H1 (cell line): ENCODE data around the gene NSD2. TPM values are rescaled to one million over a fixed set of nuclear protein-coding genes. Genes with fewer than 3 reads are reported as not detected.
A peak's percentile ranks its signal among the peaks of the same experiment; 100 is the strongest.

Source experiments
- CTCF ChIA-PET: fragments of 300-600 bp; sonication (Branson Sonifier 250); formaldehyde crosslinking; loops from one replicate; lab custom pipeline; 2021; ENCODE audit not compliant: partially characterized antibody; lab: Charles Lee
- POLR2A ChIA-PET: fragments of 300-600 bp; sonication (Branson Sonifier 250); formaldehyde crosslinking; loops from one replicate; lab custom pipeline; 2021; ENCODE audit warnings: inconsistent platforms; ENCODE audit not compliant: partially characterized antibody; lab: Charles Lee
- DNase-seq, 2 experiments: peaks; one replicate each; pipeline versions ENCODE4 v3.0.0 to v3.0.0-alpha.2; 2010 to 2022; ENCODE audit warnings: low spot score in 2 of 2, low read depth in 1 of 2, mixed read lengths in 1 of 2
- FAIRE-seq: peaks from 2 replicates; lab custom pipeline; 2011; peaks lifted over from hg19 to GRCh38; lab: Jason Lieb, UNC
- H2AFZ ChIP-seq: 2 replicates; pipeline ENCODE4 v1.8.1; 2012; ENCODE audit warnings: low read length, inconsistent platforms
- H2AK5ac ChIP-seq: 2 replicates; pipeline ENCODE4 v1.6.1; 2013; ENCODE audit warnings: low read depth, low read length
- H2BK120ac ChIP-seq: replicated peaks from 2 replicates; pipeline ENCODE3; 2013; ENCODE audit warnings: low read depth, low read length, inconsistent platforms
- H2BK12ac ChIP-seq: 2 replicates; pipeline ENCODE4 v1.6.1; 2013; ENCODE audit warnings: low read depth, low read length
- H2BK15ac ChIP-seq: 2 replicates; pipeline ENCODE4 v1.6.1; 2013; ENCODE audit warnings: low read length
- H2BK20ac ChIP-seq: 2 replicates; pipeline ENCODE4 v1.6.1; 2013; ENCODE audit warnings: low read length
- H2BK5ac ChIP-seq: 2 replicates; pipeline ENCODE4 v1.6.1; 2013; ENCODE audit warnings: low read depth, low read length
- H3K14ac ChIP-seq: 2 replicates; pipeline ENCODE4 v1.6.1; 2013; ENCODE audit warnings: inconsistent platforms; ENCODE audit not compliant: insufficient read length
- H3K18ac ChIP-seq: 2 replicates; pipeline ENCODE4 v1.6.1; 2013; ENCODE audit warnings: low read length; ENCODE audit errors: extremely low read depth
- H3K23ac ChIP-seq: 2 replicates; pipeline ENCODE4 v1.6.1; 2013; ENCODE audit warnings: inconsistent platforms; ENCODE audit not compliant: insufficient read length
- H3K23me2 ChIP-seq: 2 replicates; pipeline ENCODE4 v1.6.1; 2013; ENCODE audit warnings: low read depth, low read length
- H3K27ac ChIP-seq: 2 replicates; pipeline ENCODE4 v1.6.1; 2011; ENCODE audit warnings: low read depth, low read length, inconsistent platforms
- H3K27me3 ChIP-seq, 4 experiments: replicated peaks in 1 of 4; 1 replicate in 1 of 4; 2 replicates in 3 of 4; pipeline versions ENCODE4 v1.6.1 to v1.8.1; 2011 to 2013; ENCODE audit warnings: low read length in 3 of 4, mild to moderate bottlenecking in 3 of 4, inconsistent platforms in 2 of 4, mixed read lengths in 2 of 4, moderate library complexity in 1 of 4; ENCODE audit not compliant: control insufficient read depth in 3 of 4, insufficient read depth in 3 of 4; ENCODE audit errors: extremely low read depth in 1 of 4
- H3K36me3 ChIP-seq, 4 experiments: 2 replicates each; pipeline versions ENCODE4 v1.6.1 to v1.8.1; 2011 to 2013; ENCODE audit warnings: mild to moderate bottlenecking in 4 of 4, low read length in 3 of 4, moderate library complexity in 2 of 4, control low read depth in 1 of 4, inconsistent platforms in 1 of 4; ENCODE audit not compliant: insufficient read depth in 4 of 4, control insufficient read depth in 2 of 4
- H3K4ac ChIP-seq: replicated peaks from 2 replicates; pipeline ENCODE3; 2013; ENCODE audit warnings: low read length, low read depth, mixed read lengths, inconsistent platforms; ENCODE audit not compliant: insufficient read length
- H3K4me1 ChIP-seq, 4 experiments: replicated peaks in 1 of 4; 1 replicate in 1 of 4; 2 replicates in 3 of 4; pipeline versions ENCODE4 v1.6.1 to v1.8.1; 2011 to 2013; ENCODE audit warnings: low read length in 3 of 4, inconsistent platforms in 2 of 4, mixed read lengths in 1 of 4; ENCODE audit not compliant: insufficient read depth in 4 of 4, control insufficient read depth in 3 of 4
- H3K4me2 ChIP-seq, 2 experiments: 2 replicates each; pipeline versions ENCODE4 v1.6.1 to v1.8.1; 2011 to 2013; ENCODE audit warnings: low read depth in 2 of 2, low read length in 2 of 2, control low read depth in 1 of 2, inconsistent platforms in 1 of 2, mild to moderate bottlenecking in 1 of 2; ENCODE audit not compliant: insufficient read depth in 1 of 2
- H3K4me3 ChIP-seq, 4 experiments: fragments of 200-600, 300-600 bp in 1 of 4; sonication (generic), shearing (Covaris generic), sonication (Bioruptor Twin) in 1 of 4; 2 replicates each; pipeline versions ENCODE4 v1.5.1 to v1.8.1; 2011 to 2016; ENCODE audit warnings: low read length in 4 of 4, low read depth in 3 of 4, control low read depth in 2 of 4, inconsistent platforms in 2 of 4, mild to moderate bottlenecking in 2 of 4, mixed read lengths in 1 of 4, moderate library complexity in 1 of 4; ENCODE audit not compliant: insufficient read depth in 2 of 4; ENCODE audit errors: extremely low read depth in 1 of 4
- H3K56ac ChIP-seq: replicated peaks from 2 replicates; pipeline ENCODE3; 2013; ENCODE audit warnings: low read depth, mild to moderate bottlenecking, mixed read lengths, low read length, inconsistent platforms; ENCODE audit not compliant: insufficient read length
- H3K79me1 ChIP-seq: 2 replicates; pipeline ENCODE4 v1.6.1; 2013; ENCODE audit warnings: low read depth, low read length, control low read depth
- H3K79me2 ChIP-seq, 2 experiments: 2 replicates each; pipeline versions ENCODE4 v1.6.1 to v1.8.1; 2012 to 2013; ENCODE audit warnings: low read length in 2 of 2, mild to moderate bottlenecking in 2 of 2, inconsistent platforms in 1 of 2; ENCODE audit not compliant: insufficient read depth in 2 of 2, control insufficient read depth in 1 of 2
- H3K9ac ChIP-seq, 4 experiments: replicated peaks in 1 of 4; 1 replicate in 1 of 4; 2 replicates in 3 of 4; pipeline versions ENCODE4 v1.6.1 to v1.8.1; 2011 to 2013; ENCODE audit warnings: low read depth in 3 of 4, low read length in 3 of 4, control low read depth in 2 of 4, mild to moderate bottlenecking in 2 of 4, moderate library complexity in 2 of 4, inconsistent platforms in 1 of 4; ENCODE audit errors: extremely low read depth in 1 of 4
- H3K9me3 ChIP-seq, 2 experiments: 2 replicates each; pipeline versions ENCODE4 v1.6.1 to v1.8.1; 2012 to 2013; ENCODE audit warnings: mild to moderate bottlenecking in 2 of 2, moderate library complexity in 2 of 2, control low read depth in 1 of 2, inconsistent platforms in 1 of 2, low read depth in 1 of 2, low read length in 1 of 2, mixed read lengths in 1 of 2; ENCODE audit not compliant: insufficient read depth in 2 of 2
- H4K20me1 ChIP-seq, 2 experiments: replicated peaks in 1 of 2; 2 replicates each; pipeline versions ENCODE3 to v1.8.1; 2011 to 2013; ENCODE audit warnings: inconsistent platforms in 2 of 2, low read length in 2 of 2, mild to moderate bottlenecking in 1 of 2; ENCODE audit not compliant: insufficient read depth in 2 of 2, control insufficient read depth in 1 of 2
- H4K5ac ChIP-seq: 2 replicates; pipeline ENCODE4 v1.6.1; 2013; ENCODE audit warnings: low read length, low read depth, mixed read lengths, inconsistent platforms; ENCODE audit not compliant: insufficient read length
- H4K8ac ChIP-seq: 2 replicates; pipeline ENCODE4 v1.8.0; 2013; ENCODE audit warnings: mild to moderate bottlenecking, moderate library complexity, low read length, inconsistent platforms; ENCODE audit not compliant: insufficient read depth; ENCODE audit errors: extremely low read depth
- H4K91ac ChIP-seq: replicated peaks from 2 replicates; pipeline ENCODE3; 2013; ENCODE audit warnings: low read length, mixed read lengths, inconsistent platforms; ENCODE audit not compliant: insufficient read length
- CHD2 ChIP-seq: IDR thresholded peaks from 2 replicates; pipeline ENCODE4 v1.6.1; 2012; ENCODE audit warnings: low read length, improper control_type of control experiment
- CREB1 ChIP-seq: IDR thresholded peaks from 2 replicates; pipeline ENCODE4 v1.6.1; 2012; ENCODE audit warnings: inconsistent platforms
- CTCF ChIP-seq, 3 experiments: IDR thresholded peaks; 1 replicate in 2 of 3; 2 replicates in 1 of 3; pipeline versions ENCODE4 v1.5.1 to v1.6.1; 2011; ENCODE audit warnings: low read length in 3 of 3, mild to moderate bottlenecking in 3 of 3, inconsistent platforms in 2 of 3, low read depth in 1 of 3, moderate library complexity in 1 of 3; ENCODE audit not compliant: insufficient read depth in 1 of 3; ENCODE audit errors: control extremely low read depth in 1 of 3
- EGR1 ChIP-seq: IDR thresholded peaks from 2 replicates; pipeline ENCODE4 v1.6.1; 2011; ENCODE audit warnings: low read depth, low read length, borderline replicate concordance
- JUND ChIP-seq: IDR thresholded peaks from 2 replicates; pipeline ENCODE4 v1.6.1; 2011; ENCODE audit warnings: mild to moderate bottlenecking, improper control_type of control experiment, low read length
- MAX ChIP-seq: IDR thresholded peaks from 2 replicates; pipeline ENCODE4 v1.6.1; 2012; ENCODE audit warnings: inconsistent platforms
- POLR2A ChIP-seq, 2 experiments: IDR thresholded peaks; 1 replicate in 1 of 2; 2 replicates in 1 of 2; pipeline ENCODE4 v1.6.1; 2011; ENCODE audit warnings: low read depth in 2 of 2, low read length in 2 of 2, mild to moderate bottlenecking in 2 of 2; ENCODE audit errors: control extremely low read depth in 1 of 2
- SAP30 ChIP-seq: fragments of 300-600 bp; sonication (generic); IDR thresholded peaks from 2 replicates; pipeline ENCODE4 v1.7.1; 2012; ENCODE audit warnings: low read length, moderate library complexity, mild to moderate bottlenecking, inconsistent platforms; ENCODE audit not compliant: insufficient read depth, insufficient replicate concordance
- SIN3A ChIP-seq, 2 experiments: IDR thresholded peaks in 1 of 2; conservative IDR thresholded peaks in 1 of 2; 2 replicates each; pipeline ENCODE4 v1.6.1; 2011 to 2012; ENCODE audit warnings: low read length in 2 of 2, improper control_type of control experiment in 1 of 2, low read depth in 1 of 2, mild to moderate bottlenecking in 1 of 2
- SRF ChIP-seq: IDR thresholded peaks from 2 replicates; pipeline ENCODE4 v1.6.1; 2011; ENCODE audit warnings: mild to moderate bottlenecking, low read depth, low read length, moderate library complexity
- WGBS, 2 experiments: shearing (Covaris generic) in 1 of 2; methylation state at CpG; one replicate each; pipeline versions ENCODE4 v1.1.6 to v1.1.7; 2013 to 2015; ENCODE audit warnings: low lambda C conversion rate in 2 of 2, mixed read lengths in 2 of 2, inconsistent platforms in 1 of 2, low coverage in 1 of 2, missing lambda C conversion rate in 1 of 2; ENCODE audit not compliant: insufficient replicate concordance in 2 of 2, insufficient coverage in 1 of 2, insufficient read length in 1 of 2; ENCODE audit errors: extremely low coverage in 1 of 2, missing lambda C conversion rate in 1 of 2; 5-methylcytosine and 5-hydroxymethylcytosine counted together
- polyA plus RNA-seq, 7 experiments: library from polyadenylated mRNA; depleted of rRNA in 3 of 7; stranded (reverse) in 5 of 7; unstranded in 2 of 7; fragments of >200 nt in 5 of 7; fragments of 200-250 nt in 2 of 7; gene quantifications; 1 replicate in 5 of 7; 2 replicates in 1 of 7; 4 replicates in 1 of 7; pipeline versions ENCODE4 v1.2.1 to v1.2.3, GENCODE V29; 2011 to 2013; ENCODE audit warnings: missing spikeins in 2 of 7, mixed read lengths in 2 of 7
- total RNA-seq: library from RNA; stranded (reverse); fragmentation: NEBNext Ultra II Directional; extraction: Animal tissue kit (Norgen Biotek cat#: 25700); gene quantifications from 2 replicates; pipeline ENCODE4 v1.2.1, GENCODE V29; 2021

Gene NSD2
- total and polyA plus RNA-seq, 2 of the 8 experiments (the other 6 are each of a cell fraction or from before 2014, with no cell fraction given), result 26.7 to 129 TPM

GRCh38 chr4:1945124-1945895, 74.1 kb downstream of the NSD2 start:
- WGBS, 2 experiments, result 89% methylated on average over 11 of the region's 11 CpGs; no CpG with 5 or more reads in 1 of the 2 experiments
- Histone ChIP-seq H3K4ac (no peak overlapping the region), H3K79me2 (no peaks in the 10 kb centered on the region), H3K9ac (no peak overlapping the region), H4K91ac (no peak overlapping the region), H3K79me1 (no peaks in the 10 kb centered on the region; the same call in 1 of the 2 replicates), H3K23ac (no peak overlapping the region), H2BK12ac (no peak overlapping the region), H3K27ac (no peak overlapping the region), H4K8ac (peak overlapping the region; percentile 82; the same call in 1 of the 2 replicates), H3K23me2 (no peaks in the 10 kb centered on the region), H2AK5ac (no peak overlapping the region), H2BK15ac (no peak overlapping the region), H2BK120ac (no peak overlapping the region), H4K20me1 (peaks cover 4 to 10% of the 10 kb centered on the region in 2 experiments), H2AFZ (no peak overlapping the region), H4K5ac (no peak overlapping the region), H3K18ac (no peak overlapping the region), H2BK20ac (no peak overlapping the region), H2BK5ac (no peak overlapping the region), H3K4me2 (no peak overlapping the region), H3K27me3 (no peaks in the 10 kb centered on the region), H3K36me3 (peaks cover 4 to 25% (median 15%) of the 10 kb centered on the region in 4 experiments; a peak in 6 of 8 replicates), H3K4me1 (no peaks in the 10 kb centered on the region), H3K9me3 (no peaks in the 10 kb centered on the region), H3K56ac (no peak overlapping the region), H3K14ac (no peak overlapping the region), H3K4me3 (no peak overlapping the region)
- ChIA-PET CTCF (interaction anchor here (0.6 to 1.4 kb wide), 3 partner anchors 34 to 243 kb away, joined by 3 read pairs; no protein-coding TSS in a partner anchor), POLR2A (no interaction called here)
- no peak for DNase-seq
- FAIRE-seq, result no peak
- TF ChIP-seq SAP30 (no peak), CREB1 (no peak), SIN3A (conservative IDR thresholded peaks at IDR 0.05 in 1 of 2, IDR thresholded peaks at IDR 0.05 in 1 of 2; ENCODE audit: low read depth in 1 of 2, low read length in 2 of 2) (no peak), SRF (no peak), CTCF (IDR thresholded peaks at IDR 0.05; ENCODE audit: control extremely low read depth in 1 of 3, insufficient read depth in 1 of 3, low read depth in 1 of 3, low read length in 3 of 3) (no peak), JUND (no peak), CHD2 (no peak), MAX (no peak), EGR1 (no peak), POLR2A (IDR thresholded peaks at IDR 0.05; ENCODE audit: control extremely low read depth in 1 of 2, low read depth in 2 of 2, low read length in 2 of 2) (no peak)
